Sigmoid colon (tissue), 4 donors: Measurements from ENCODE around the gene RAP1B.

Source experiments
- EP300 ChIP-seq, 4 donors: sonication (generic); formaldehyde crosslinking; IDR thresholded peaks; one replicate each; pipeline ENCODE4 v1.6.1; 2017; ENCODE audit warnings: antibody characterized with exemption in 4 of 4
- POLR2A ChIP-seq, 2 donors: fragments of 450-650 bp; IDR thresholded peaks; one replicate each; pipeline ENCODE4 v1.6.1; 2016; ENCODE audit warnings: antibody characterized with exemption in 2 of 2, mild to moderate bottlenecking in 2 of 2, moderate library complexity in 2 of 2
- POLR2AphosphoS5 ChIP-seq, 4 donors: sonication (generic); formaldehyde crosslinking; IDR thresholded peaks; one replicate each; pipeline ENCODE4 v1.6.1; 2017; ENCODE audit warnings: antibody characterized with exemption in 4 of 4
- TF ChIP-seq, protein P1 (sequence below), 4 experiments: fragments of 450-650 bp in 3 of 4; fragments of 200-600 bp in 1 of 4; IDR thresholded peaks; one replicate each; pipeline ENCODE4 v1.5.1; 2016 to 2019; ENCODE audit warnings: antibody characterized with exemption in 4 of 4, mild to moderate bottlenecking in 3 of 4, moderate library complexity in 2 of 4

DNA sequence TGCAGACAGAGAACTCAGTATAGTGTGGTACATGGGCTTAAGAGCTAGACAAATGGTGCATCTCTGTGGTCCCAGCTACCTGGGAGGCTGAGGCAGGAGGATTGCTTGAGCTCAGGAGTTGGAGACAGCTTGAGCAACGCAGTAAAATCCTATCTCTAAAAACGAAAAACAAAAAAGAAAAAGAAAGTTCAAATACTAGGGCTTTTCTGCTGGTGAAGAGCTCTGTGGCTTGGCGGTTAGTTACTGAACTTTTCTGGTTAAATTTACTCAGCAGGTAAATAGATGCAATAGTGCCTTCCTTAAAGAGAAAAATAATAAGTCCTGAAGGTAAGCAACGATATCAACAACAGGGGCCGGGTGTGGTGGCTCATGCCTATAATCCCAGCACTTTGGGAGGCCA is 31.4 kb upstream of the RAP1B start:
- TF ChIP-seq, protein P1, sequence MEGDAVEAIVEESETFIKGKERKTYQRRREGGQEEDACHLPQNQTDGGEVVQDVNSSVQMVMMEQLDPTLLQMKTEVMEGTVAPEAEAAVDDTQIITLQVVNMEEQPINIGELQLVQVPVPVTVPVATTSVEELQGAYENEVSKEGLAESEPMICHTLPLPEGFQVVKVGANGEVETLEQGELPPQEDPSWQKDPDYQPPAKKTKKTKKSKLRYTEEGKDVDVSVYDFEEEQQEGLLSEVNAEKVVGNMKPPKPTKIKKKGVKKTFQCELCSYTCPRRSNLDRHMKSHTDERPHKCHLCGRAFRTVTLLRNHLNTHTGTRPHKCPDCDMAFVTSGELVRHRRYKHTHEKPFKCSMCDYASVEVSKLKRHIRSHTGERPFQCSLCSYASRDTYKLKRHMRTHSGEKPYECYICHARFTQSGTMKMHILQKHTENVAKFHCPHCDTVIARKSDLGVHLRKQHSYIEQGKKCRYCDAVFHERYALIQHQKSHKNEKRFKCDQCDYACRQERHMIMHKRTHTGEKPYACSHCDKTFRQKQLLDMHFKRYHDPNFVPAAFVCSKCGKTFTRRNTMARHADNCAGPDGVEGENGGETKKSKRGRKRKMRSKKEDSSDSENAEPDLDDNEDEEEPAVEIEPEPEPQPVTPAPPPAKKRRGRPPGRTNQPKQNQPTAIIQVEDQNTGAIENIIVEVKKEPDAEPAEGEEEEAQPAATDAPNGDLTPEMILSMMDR (IDR thresholded peaks at IDR 0.05): no peak
- TF ChIP-seq POLR2AphosphoS5 (IDR thresholded peaks at IDR 0.05): no peak
- TF ChIP-seq EP300 (IDR thresholded peaks at IDR 0.05): no peak
- TF ChIP-seq POLR2A (IDR thresholded peaks at IDR 0.05): no peak
